GM12801 (cell line): ENCODE data around the gene ADIRF.
"Not testable (repeated sequence)": the region's sequence is repeated elsewhere in the genome, so short reads cannot be mapped to it uniquely, and the experiment has no call there.

Source experiments
- TF ChIP-seq, protein P1 (sequence below): IDR thresholded peaks from one replicate; pipeline ENCODE4 v1.5.1; 2011; ENCODE audit warnings: control low read depth; ENCODE audit not compliant: insufficient read length; ENCODE audit errors: extremely low read depth

The ADIRF gene

DNA sequence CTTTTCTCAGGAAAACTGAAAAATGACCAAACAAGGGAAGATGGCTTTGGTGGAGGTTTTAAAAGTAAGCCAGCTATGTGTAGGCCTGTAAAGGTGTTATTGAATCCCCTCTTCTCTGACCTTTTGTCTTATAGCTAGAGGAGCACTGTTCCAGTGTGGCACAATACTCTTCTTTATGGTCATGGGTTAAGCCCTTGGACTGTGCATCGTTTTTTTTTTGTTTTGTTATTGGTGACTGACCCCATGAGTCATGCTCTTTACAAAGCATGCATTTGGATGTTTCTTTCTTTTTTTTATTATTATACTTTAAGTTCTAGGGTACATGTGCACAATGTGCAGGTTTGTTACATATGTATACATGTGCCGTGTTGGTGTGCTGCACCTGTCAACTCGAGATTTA lies 32.2 kb downstream of the ADIRF start:
- TF ChIP-seq, protein P1, sequence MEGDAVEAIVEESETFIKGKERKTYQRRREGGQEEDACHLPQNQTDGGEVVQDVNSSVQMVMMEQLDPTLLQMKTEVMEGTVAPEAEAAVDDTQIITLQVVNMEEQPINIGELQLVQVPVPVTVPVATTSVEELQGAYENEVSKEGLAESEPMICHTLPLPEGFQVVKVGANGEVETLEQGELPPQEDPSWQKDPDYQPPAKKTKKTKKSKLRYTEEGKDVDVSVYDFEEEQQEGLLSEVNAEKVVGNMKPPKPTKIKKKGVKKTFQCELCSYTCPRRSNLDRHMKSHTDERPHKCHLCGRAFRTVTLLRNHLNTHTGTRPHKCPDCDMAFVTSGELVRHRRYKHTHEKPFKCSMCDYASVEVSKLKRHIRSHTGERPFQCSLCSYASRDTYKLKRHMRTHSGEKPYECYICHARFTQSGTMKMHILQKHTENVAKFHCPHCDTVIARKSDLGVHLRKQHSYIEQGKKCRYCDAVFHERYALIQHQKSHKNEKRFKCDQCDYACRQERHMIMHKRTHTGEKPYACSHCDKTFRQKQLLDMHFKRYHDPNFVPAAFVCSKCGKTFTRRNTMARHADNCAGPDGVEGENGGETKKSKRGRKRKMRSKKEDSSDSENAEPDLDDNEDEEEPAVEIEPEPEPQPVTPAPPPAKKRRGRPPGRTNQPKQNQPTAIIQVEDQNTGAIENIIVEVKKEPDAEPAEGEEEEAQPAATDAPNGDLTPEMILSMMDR, result no peak

DNA sequence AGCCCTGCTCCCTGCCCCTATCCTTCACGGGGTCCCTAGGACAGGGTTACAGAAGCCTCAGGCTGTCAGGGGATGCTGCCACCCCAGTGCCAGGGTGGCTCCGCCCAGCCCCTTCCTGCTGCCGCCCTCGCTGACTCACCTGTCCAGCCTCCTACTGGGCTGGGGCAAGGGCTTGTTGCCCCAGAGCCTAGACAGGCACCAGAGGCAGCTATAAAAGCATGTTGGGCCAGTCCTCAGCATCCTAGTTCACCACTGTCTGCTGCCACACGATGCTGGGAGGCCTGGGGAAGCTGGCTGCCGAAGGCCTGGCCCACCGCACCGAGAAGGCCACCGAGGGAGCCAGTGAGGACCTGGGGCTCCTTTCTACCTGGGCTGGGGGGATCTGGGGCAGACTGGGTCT lies 51.8 kb downstream of the ADIRF start, which contains the start of gene FAM25A:
Gene FAM25A, plus strand, starts transcription at position 239 of the 400 bp plus-strand sequence. Its CDS starts 31 bp downstream, at position 270.
- TF ChIP-seq, protein P1, result not testable (repeated sequence)
